Measurements from ENCODE around the gene FCER1A.

DNA sequence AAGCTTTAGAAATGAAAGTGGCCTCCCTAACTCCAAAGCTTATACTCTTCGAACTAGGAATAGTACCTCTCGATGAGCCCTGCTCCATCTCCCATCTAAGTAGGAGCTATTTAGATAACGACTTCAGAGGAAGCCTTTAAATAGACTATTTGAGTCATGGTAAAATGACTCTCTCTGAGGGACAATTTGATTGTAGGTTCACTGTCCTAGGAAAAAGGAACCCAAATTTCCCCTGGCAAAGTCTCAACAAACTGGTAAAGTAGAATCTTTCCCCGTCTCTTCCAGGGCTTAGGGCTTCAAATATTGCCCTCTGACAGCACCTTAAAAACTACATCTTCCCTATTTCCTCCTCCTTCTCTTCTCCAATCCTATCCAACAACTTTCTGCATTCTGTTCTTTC lies 2.0 kb upstream of the FCER1A start:
- TF ChIP-seq, protein P1, sequence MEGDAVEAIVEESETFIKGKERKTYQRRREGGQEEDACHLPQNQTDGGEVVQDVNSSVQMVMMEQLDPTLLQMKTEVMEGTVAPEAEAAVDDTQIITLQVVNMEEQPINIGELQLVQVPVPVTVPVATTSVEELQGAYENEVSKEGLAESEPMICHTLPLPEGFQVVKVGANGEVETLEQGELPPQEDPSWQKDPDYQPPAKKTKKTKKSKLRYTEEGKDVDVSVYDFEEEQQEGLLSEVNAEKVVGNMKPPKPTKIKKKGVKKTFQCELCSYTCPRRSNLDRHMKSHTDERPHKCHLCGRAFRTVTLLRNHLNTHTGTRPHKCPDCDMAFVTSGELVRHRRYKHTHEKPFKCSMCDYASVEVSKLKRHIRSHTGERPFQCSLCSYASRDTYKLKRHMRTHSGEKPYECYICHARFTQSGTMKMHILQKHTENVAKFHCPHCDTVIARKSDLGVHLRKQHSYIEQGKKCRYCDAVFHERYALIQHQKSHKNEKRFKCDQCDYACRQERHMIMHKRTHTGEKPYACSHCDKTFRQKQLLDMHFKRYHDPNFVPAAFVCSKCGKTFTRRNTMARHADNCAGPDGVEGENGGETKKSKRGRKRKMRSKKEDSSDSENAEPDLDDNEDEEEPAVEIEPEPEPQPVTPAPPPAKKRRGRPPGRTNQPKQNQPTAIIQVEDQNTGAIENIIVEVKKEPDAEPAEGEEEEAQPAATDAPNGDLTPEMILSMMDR (IDR thresholded peaks at IDR 0.05 in 8 of 11, conservative IDR thresholded peaks at IDR 0.05 in 3 of 11): no peak
- no peak for TF ChIP-seq POLR2A (IDR thresholded peaks at IDR 0.05)

Measured in spleen (tissue), 7 donors.